Ovary (tissue), 3 donors: Measurements from ENCODE around the gene FOXE1.

Experiments
- POLR2A ChIP-seq: fragments of 450-650 bp; IDR thresholded peaks from one replicate; pipeline ENCODE4 v1.6.1; 2017; ENCODE audit warnings: antibody characterized with exemption, mild to moderate bottlenecking, moderate library complexity
- TF ChIP-seq, protein P1 (sequence below), 3 donors: fragments of 450-650 bp in 2 of 3; fragments of 200-600 bp in 1 of 3; IDR thresholded peaks; one replicate each; pipeline versions ENCODE4 v1.5.1 to v1.8.0; 2016 to 2022; ENCODE audit warnings: antibody characterized with exemption in 3 of 3, mild to moderate bottlenecking in 1 of 3
- donor health status: DM: no; HTN: no; CAD: no.

DNA sequence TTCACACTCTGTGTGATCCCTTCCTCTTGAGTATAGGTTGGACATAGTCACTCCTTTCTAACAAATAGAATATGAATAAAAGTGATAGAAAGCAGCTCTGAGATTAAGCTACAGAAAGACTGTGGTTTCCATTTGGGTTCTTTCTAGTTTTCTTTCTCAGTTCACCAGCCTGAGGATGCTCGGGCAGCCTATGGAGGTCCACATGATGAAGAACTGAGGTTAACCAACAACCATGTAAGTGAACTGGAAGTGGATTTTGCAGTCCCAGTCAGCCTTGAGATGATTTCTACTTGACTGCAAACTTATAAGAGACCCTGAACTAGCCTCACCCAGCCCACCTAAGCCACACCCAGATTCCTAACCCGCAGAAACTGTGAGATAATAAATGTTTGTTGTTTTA is 10.1 kb upstream of the FOXE1 start:
- TF ChIP-seq, protein P1, sequence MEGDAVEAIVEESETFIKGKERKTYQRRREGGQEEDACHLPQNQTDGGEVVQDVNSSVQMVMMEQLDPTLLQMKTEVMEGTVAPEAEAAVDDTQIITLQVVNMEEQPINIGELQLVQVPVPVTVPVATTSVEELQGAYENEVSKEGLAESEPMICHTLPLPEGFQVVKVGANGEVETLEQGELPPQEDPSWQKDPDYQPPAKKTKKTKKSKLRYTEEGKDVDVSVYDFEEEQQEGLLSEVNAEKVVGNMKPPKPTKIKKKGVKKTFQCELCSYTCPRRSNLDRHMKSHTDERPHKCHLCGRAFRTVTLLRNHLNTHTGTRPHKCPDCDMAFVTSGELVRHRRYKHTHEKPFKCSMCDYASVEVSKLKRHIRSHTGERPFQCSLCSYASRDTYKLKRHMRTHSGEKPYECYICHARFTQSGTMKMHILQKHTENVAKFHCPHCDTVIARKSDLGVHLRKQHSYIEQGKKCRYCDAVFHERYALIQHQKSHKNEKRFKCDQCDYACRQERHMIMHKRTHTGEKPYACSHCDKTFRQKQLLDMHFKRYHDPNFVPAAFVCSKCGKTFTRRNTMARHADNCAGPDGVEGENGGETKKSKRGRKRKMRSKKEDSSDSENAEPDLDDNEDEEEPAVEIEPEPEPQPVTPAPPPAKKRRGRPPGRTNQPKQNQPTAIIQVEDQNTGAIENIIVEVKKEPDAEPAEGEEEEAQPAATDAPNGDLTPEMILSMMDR (IDR thresholded peaks at IDR 0.05): no peak
- no peak for TF ChIP-seq POLR2A
